Right atrium auricular region (tissue), 2 donors: ENCODE data around the gene CCDC89. TPM values are rescaled to one million over a fixed set of nuclear protein-coding genes. Genes with fewer than 3 reads are reported as not detected.

ENCODE experiments used
- DNase-seq: peaks from one replicate; pipeline ENCODE4 v3.0.0-alpha.2; 2019; ENCODE audit warnings: low spot score
- H3K27ac ChIP-seq, 2 donors: fragments of 200-600 bp; sonication (generic); 1 replicate in 1 of 2; 2 replicates in 1 of 2; pipeline ENCODE4 v1.5.1; 2016 to 2019
- H3K27me3 ChIP-seq, 2 donors: fragments of 200-600 bp; sonication (generic); one replicate each; pipeline versions ENCODE4 v1.5.1 to v1.6.0; 2017 to 2019
- H3K36me3 ChIP-seq: fragments of 200-600 bp; sonication (generic); one replicate; pipeline ENCODE4 v1.5.1; 2016
- H3K4me1 ChIP-seq, 2 donors: fragments of 200-600 bp; sonication (generic); one replicate each; pipeline versions ENCODE4 v1.5.1 to v1.6.0; 2017 to 2019
- H3K4me3 ChIP-seq, 2 donors: fragments of 200-600 bp; sonication (generic); 1 replicate in 1 of 2; 2 replicates in 1 of 2; pipeline ENCODE4 v1.5.1; 2017 to 2019; ENCODE audit warnings: mild to moderate bottlenecking in 1 of 2, moderate library complexity in 1 of 2
- H3K9me3 ChIP-seq, 2 donors: fragments of 200-600 bp; sonication (generic); one replicate each; pipeline ENCODE4 v1.5.1; 2019
- CTCF ChIP-seq, 2 donors: fragments of 200-600 bp; sonication (generic); IDR thresholded peaks; one replicate each; pipeline ENCODE4 v1.5.1; 2019; ENCODE audit warnings: antibody characterized with exemption in 2 of 2
- total RNA-seq, 2 donors: library from RNA; depleted of rRNA; stranded (reverse); fragments of >200 nt; gene quantifications; one replicate each; pipeline ENCODE4 v1.1.0, GENCODE V29; 2016

Gene CCDC89
- total RNA-seq, 2 donors from 2014 or later = 0.24 to 1.1 TPM

DNA sequence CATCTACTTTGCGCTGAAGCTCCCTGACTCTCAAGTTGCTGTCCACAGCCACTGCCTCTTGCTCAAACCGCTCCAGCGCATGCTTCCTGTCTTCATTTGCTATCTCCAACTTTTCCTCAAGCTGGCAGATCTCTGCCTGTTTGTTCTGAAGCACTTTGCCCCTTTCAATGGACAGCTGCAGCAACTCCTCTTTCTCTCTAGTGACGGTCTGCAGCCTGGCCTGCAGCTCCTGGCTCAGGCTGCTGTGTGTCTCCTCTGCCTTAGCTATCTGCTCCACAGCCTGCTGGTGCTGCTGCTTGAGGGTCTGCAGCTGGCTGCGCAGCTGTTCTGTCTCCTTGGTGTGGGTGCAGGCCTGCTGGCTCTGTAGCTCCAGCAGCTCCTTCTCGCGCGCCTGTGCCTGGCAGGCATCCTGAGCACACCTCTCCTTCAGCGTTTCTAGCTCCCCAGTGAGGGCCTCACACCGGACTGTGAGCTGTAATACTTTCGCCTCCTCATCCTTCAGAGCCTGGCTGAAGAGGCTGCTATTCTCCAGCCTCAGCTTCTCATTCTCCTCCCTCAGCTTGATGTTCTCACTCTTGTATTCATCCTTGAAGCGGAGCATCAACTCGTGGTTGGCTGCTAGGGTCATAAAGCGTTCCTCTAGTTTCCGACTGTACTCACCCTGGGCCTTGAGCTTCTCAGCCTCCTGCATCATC lies 723 bp downstream of the CCDC89 start:
- H3K36me3 ChIP-seq = no peaks in the 10 kb centered on the region
- no peak for DNase-seq
- H3K27ac ChIP-seq = peak overlapping the region; percentile 56
- H3K9me3 ChIP-seq = no peaks in the 10 kb centered on the region
- no peaks in the 10 kb centered on the region for H3K27me3 ChIP-seq
- TF ChIP-seq CTCF (IDR thresholded peaks at IDR 0.05) = no peak
- peak overlapping the region; percentile 22 to 49 for H3K4me3 ChIP-seq
- H3K4me1 ChIP-seq = peaks cover 0 to 34% of the 10 kb centered on the region in 2 donors

GRCh38 chr11:85682330-85683305 lies 3.4 kb downstream of the CCDC89 start:
- Histone ChIP-seq H3K4me3 (peak overlapping the region; percentile 58 to 61), H3K4me1 (peaks cover 0 to 34% of the 10 kb centered on the region in 2 donors), H3K27me3 (no peaks in the 10 kb centered on the region), H3K9me3 (no peaks in the 10 kb centered on the region), H3K27ac (peak overlapping the region; percentile 52 to 63), H3K36me3 (no peaks in the 10 kb centered on the region)
- DNase-seq = no peak
- TF ChIP-seq CTCF (IDR thresholded peaks at IDR 0.05) = no peak

DNA sequence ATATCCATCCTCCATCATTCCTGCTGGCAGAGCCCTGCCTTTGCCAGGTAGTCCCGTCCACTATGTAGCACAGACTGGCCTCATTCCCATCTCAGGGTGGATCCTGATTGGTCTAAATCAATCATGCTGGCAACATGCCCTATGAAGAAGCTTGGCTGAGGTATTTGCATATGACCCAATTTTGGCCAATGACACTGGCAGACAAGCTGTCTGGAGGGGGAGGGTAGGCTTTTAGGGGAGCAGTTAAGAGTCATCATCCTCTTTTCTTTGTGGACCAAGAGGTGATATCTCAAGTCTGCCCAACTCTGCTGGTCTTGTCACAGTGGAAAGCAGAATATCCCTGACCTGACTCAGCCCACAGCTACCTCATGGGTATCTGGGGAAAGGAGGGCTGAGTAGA lies 5.1 kb downstream of the CCDC89 start:
- Histone ChIP-seq H3K27me3 (no peaks in the 10 kb centered on the region), H3K9me3 (no peaks in the 10 kb centered on the region), H3K4me3 (no peak overlapping the region), H3K27ac (no peak overlapping the region), H3K4me1 (peaks cover 0 to 26% of the 10 kb centered on the region in 2 donors), H3K36me3 (no peaks in the 10 kb centered on the region)
- TF ChIP-seq CTCF (IDR thresholded peaks at IDR 0.05) = no peak
- no peak for DNase-seq

GRCh38 chr11:85679576-85679975 lies 6.4 kb downstream of the CCDC89 start:
- H3K9me3 ChIP-seq = no peaks in the 10 kb centered on the region
- no peaks in the 10 kb centered on the region for H3K36me3 ChIP-seq
- no peak overlapping the region for H3K4me3 ChIP-seq
- no peak overlapping the region for H3K27ac ChIP-seq
- no peak for TF ChIP-seq CTCF (IDR thresholded peaks at IDR 0.05)
- peaks cover 0 to 15% of the 10 kb centered on the region in 2 donors for H3K4me1 ChIP-seq
- no peak for DNase-seq
- H3K27me3 ChIP-seq = no peaks in the 10 kb centered on the region

DNA sequence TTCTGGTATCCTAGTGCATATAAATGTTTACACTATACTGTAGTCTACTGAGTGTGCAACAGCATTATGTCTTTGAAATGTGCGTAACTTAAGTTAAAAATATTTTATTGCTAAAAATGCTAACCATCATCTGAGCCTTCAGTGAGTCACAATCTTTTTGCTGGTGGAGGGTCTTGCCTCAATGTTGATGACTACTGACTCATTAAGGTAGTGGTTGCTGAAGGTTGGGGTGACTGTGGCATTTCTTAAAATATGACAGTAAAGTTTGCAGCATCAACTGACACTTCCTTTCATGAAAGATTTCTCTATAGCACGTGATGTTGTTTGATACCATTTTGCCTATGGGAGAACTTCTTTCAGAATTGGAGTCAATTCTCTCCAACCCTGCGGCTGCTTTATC lies 12.6 kb downstream of the CCDC89 start:
- DNase-seq = no peak
- Histone ChIP-seq H3K27me3 (no peaks in the 10 kb centered on the region), H3K4me3 (no peak overlapping the region), H3K4me1 (no peaks in the 10 kb centered on the region), H3K9me3 (no peaks in the 10 kb centered on the region), H3K27ac (no peak overlapping the region), H3K36me3 (no peaks in the 10 kb centered on the region)
- TF ChIP-seq CTCF (IDR thresholded peaks at IDR 0.05) = no peak
